Measurements from ENCODE around the gene BECN2. TPM values are rescaled to one million over a fixed set of nuclear protein-coding genes. Genes with fewer than 3 reads are reported as not detected.

The BECN2 gene
- total RNA-seq, 2 donors from 2014 or later: not detected

GRCh38 chr1:241994171-241994570 lies 36.6 kb downstream of the BECN2 start:
- DNase-seq: no peak
- no peak overlapping the region for H3K27ac ChIP-seq
- no peak for TF ChIP-seq CTCF (IDR thresholded peaks at IDR 0.05)
- no peaks in the 10 kb centered on the region for H3K27me3 ChIP-seq
- H3K9me3 ChIP-seq: no peaks in the 10 kb centered on the region
- no peak overlapping the region for H3K4me3 ChIP-seq
- no peaks in the 10 kb centered on the region for H3K4me1 ChIP-seq
- intact Hi-C loops (cut with DNase I): loop anchor here (10.0 kb wide), 1 partner anchor 379 kb away; no protein-coding TSS in a partner anchor
- H3K9ac ChIP-seq (ENCODE audit: low read depth in 2 of 2, low read length in 2 of 2): no peak overlapping the region
- no peaks in the 10 kb centered on the region for H3K36me3 ChIP-seq

- Histone ChIP-seq H3K9ac (ENCODE audit: low read depth in 2 of 2, low read length in 2 of 2) (no peak overlapping the region), H3K4me3 (no peak overlapping the region), H3K27me3 (no peaks in the 10 kb centered on the region), H3K9me3 (no peaks in the 10 kb centered on the region), H3K4me1 (no peaks in the 10 kb centered on the region), H3K36me3 (no peaks in the 10 kb centered on the region), H3K27ac (no peak overlapping the region)
- no peak for TF ChIP-seq CTCF (IDR thresholded peaks at IDR 0.05)
- DNase-seq: no peak
- intact Hi-C loops (cut with DNase I): loop anchor here (5.0 to 10.0 kb wide), 2 partner anchors 150 to 383 kb away; partner anchors contain the start of gene EXO1
Measured at GRCh38 chr1:241997401-241997998, 39.9 kb downstream of the BECN2 start.

GRCh38 chr1:241998412-241998921 lies 40.9 kb downstream of the BECN2 start:
- H3K36me3 ChIP-seq: no peaks in the 10 kb centered on the region
- peak; percentile 53 for TF ChIP-seq CTCF (IDR thresholded peaks at IDR 0.05)
- no peak overlapping the region for H3K4me3 ChIP-seq
- H3K4me1 ChIP-seq: no peaks in the 10 kb centered on the region
- H3K9ac ChIP-seq (ENCODE audit: low read depth in 2 of 2, low read length in 2 of 2): no peak overlapping the region
- DNase-seq: peak; percentile 88
- H3K9me3 ChIP-seq: no peaks in the 10 kb centered on the region
- intact Hi-C loops (cut with DNase I): loop anchor here (5.0 to 10.0 kb wide), 2 partner anchors 151 to 384 kb away; partner anchors contain the start of gene EXO1
- no peaks in the 10 kb centered on the region for H3K27me3 ChIP-seq
- no peak overlapping the region for H3K27ac ChIP-seq

- peak within 1 kb of the TSS in 1 of 2 donors; percentile 19 for H3K9ac ChIP-seq (ENCODE audit: low read depth in 2 of 2, low read length in 2 of 2)
- no peak within 1 kb of the TSS for H3K27ac ChIP-seq
- H3K4me1 ChIP-seq: no peaks in the 10 kb centered on the region
- TF ChIP-seq CTCF (IDR thresholded peaks at IDR 0.05): no peak
- H3K4me3 ChIP-seq: no peak within 1 kb of the TSS
- no peaks in the 10 kb centered on the region for H3K36me3 ChIP-seq
- DNase-seq: no peak
- no peaks in the 10 kb centered on the region for H3K9me3 ChIP-seq
- intact Hi-C loops (cut with DNase I): loop anchor here (5.0 to 10.0 kb wide), 2 partner anchors 152 to 384 kb away; partner anchors contain the start of gene EXO1
- H3K27me3 ChIP-seq: no peaks in the 10 kb centered on the region
Measured at GRCh38 chr1:241999026-241999425, 41.5 kb downstream of the BECN2 start, which contains the start of gene MAP1LC3C. MAP1LC3C (minus strand) TSS chr1:241999098; CDS start chr1:241999008, 90 bp downstream.

GRCh38 chr1:242000434-242000833 lies 42.9 kb downstream of the BECN2 start:
- no peak for DNase-seq
- no peak overlapping the region for H3K9ac ChIP-seq (ENCODE audit: low read depth in 2 of 2, low read length in 2 of 2)
- H3K27ac ChIP-seq: no peak overlapping the region
- H3K36me3 ChIP-seq: no peaks in the 10 kb centered on the region
- intact Hi-C loops (cut with DNase I): no loop called here
- H3K9me3 ChIP-seq: no peaks in the 10 kb centered on the region
- H3K4me1 ChIP-seq: no peaks in the 10 kb centered on the region
- TF ChIP-seq CTCF (IDR thresholded peaks at IDR 0.05): no peak
- H3K4me3 ChIP-seq: no peak overlapping the region
- no peaks in the 10 kb centered on the region for H3K27me3 ChIP-seq

All from colonic mucosa (tissue), 4 donors.